ENCODE results near the gene AKAP13. TPM values are rescaled to one million over a fixed set of nuclear protein-coding genes. Genes with fewer than 3 reads are reported as not detected.

AKAP13 gene
- total RNA-seq, 4 donors from 2014 or later: 189 to 405 (median 244) TPM

DNA sequence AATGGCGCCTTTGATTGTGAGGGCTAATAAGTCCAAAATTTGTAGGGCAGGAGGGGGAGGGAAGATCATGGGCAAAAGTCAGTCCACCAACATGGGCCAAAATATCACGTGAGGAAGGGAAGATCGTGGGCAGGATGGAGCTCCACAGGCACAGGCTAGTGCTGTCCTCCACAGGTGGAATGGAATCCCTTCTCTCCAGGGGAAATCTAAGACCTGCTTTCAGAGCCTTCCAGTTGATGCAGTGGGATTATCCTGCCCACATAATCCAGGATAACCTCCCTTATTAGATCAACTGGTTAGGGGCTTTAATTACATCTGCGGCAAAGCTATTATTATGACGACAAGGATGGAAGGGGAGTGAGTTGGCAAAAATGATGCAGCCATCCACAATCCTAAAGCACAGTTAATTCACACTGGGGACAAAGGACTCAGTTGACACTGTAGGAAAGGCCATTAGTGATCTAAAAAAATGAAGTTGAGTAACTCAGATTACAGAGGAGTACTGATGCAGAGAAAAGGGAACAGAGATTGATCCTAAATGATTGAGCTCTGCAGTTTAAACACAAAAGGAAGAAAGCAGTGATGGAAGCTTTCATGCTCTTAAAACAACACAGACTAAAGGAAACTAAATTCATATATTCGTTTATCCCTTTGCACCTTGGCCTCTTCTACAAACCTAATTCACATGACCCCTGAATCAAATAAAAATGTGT lies 159.8 kb downstream of the AKAP13 start:
- 89% methylated on average over 6 of the region's 6 CpGs for WGBS, 2 donors

GRCh38 chr15:85541744-85542143 lies 161.3 kb downstream of the AKAP13 start:
- peaks cover 62 to 64% of the 10 kb centered on the region in 2 donors for H3K4me1 ChIP-seq
- 78 to 84% methylated on average over 1 of the region's 1 CpG for WGBS, 2 donors

More for the DNA sequence above, 159.8 kb downstream of the AKAP13 start:
- TF ChIP-seq, protein P1, sequence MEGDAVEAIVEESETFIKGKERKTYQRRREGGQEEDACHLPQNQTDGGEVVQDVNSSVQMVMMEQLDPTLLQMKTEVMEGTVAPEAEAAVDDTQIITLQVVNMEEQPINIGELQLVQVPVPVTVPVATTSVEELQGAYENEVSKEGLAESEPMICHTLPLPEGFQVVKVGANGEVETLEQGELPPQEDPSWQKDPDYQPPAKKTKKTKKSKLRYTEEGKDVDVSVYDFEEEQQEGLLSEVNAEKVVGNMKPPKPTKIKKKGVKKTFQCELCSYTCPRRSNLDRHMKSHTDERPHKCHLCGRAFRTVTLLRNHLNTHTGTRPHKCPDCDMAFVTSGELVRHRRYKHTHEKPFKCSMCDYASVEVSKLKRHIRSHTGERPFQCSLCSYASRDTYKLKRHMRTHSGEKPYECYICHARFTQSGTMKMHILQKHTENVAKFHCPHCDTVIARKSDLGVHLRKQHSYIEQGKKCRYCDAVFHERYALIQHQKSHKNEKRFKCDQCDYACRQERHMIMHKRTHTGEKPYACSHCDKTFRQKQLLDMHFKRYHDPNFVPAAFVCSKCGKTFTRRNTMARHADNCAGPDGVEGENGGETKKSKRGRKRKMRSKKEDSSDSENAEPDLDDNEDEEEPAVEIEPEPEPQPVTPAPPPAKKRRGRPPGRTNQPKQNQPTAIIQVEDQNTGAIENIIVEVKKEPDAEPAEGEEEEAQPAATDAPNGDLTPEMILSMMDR (IDR thresholded peaks at IDR 0.05): no peak
- TF ChIP-seq POLR2A (IDR thresholded peaks at IDR 0.05): no peak
- Histone ChIP-seq H3K27ac (peak overlapping the region in 1 of 3 donors; percentile 45), H3K4me1 (peaks cover 60 to 63% of the 10 kb centered on the region in 2 donors), H3K9me3 (no peaks in the 10 kb centered on the region), H3K4me3 (replicated peaks in 1 of 3) (no peak overlapping the region), H3K36me3 (no peaks in the 10 kb centered on the region), H3K27me3 (no peaks in the 10 kb centered on the region)
- no peak for DNase-seq
- intact Hi-C loops (cut with DNase I): no loop called here

GRCh38 chr15:85542488-85542887 lies 162.1 kb downstream of the AKAP13 start:
- intact Hi-C loops (cut with DNase I): no loop called here
- H3K4me1 ChIP-seq: peaks cover 68 to 70% of the 10 kb centered on the region in 2 donors
- WGBS, 2 donors: 83 to 89% methylated on average over 3 of the region's 3 CpGs

More at GRCh38 chr15:85541744-85542143, 161.3 kb downstream of the AKAP13 start:
- no peak for DNase-seq
- Histone ChIP-seq H3K27me3 (no peaks in the 10 kb centered on the region), H3K9me3 (no peaks in the 10 kb centered on the region), H3K27ac (peak overlapping the region in 1 of 3 donors; percentile 83), H3K36me3 (no peaks in the 10 kb centered on the region), H3K4me3 (replicated peaks in 1 of 3) (no peak overlapping the region)
- intact Hi-C loops (cut with DNase I): no loop called here
- no peak for TF ChIP-seq POLR2A (IDR thresholded peaks at IDR 0.05)
- TF ChIP-seq, protein P1 (IDR thresholded peaks at IDR 0.05): no peak

DNA sequence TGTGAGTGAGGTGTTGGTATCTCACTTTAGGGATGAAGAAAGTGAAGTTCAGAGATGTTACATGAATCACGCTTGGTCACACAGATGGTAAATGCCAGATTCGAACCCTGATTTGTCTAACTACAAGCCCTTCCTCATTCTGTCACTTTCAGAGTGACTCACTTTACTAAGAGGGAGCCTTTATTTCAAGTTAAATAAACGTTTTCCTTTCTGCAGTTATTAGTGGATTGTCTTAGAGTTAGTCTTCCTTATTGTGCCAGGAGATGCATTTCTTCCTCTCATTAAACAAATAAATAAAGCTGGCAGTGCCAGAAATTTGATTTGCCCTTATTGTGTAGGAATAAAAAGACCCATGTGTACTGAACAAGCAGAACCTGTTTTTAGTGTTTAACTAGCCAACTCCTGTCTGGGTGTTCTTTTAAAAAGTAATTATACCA lies 162.5 kb downstream of the AKAP13 start:
- Histone ChIP-seq H3K27ac (peak overlapping the region in 2 of 3 donors; percentile 83 to 86), H3K4me1 (peaks cover 72 to 74% of the 10 kb centered on the region in 2 donors), H3K36me3 (no peaks in the 10 kb centered on the region), H3K4me3 (replicated peaks in 1 of 3) (no peak overlapping the region), H3K9me3 (no peaks in the 10 kb centered on the region), H3K27me3 (no peaks in the 10 kb centered on the region)
- no peak for DNase-seq
- TF ChIP-seq, protein P1 (IDR thresholded peaks at IDR 0.05): no peak
- TF ChIP-seq POLR2A (IDR thresholded peaks at IDR 0.05): no peak
- WGBS, 2 donors: 55 to 60% methylated on average over 3 of the region's 3 CpGs
- intact Hi-C loops (cut with DNase I): no loop called here

More at GRCh38 chr15:85542488-85542887, 162.1 kb downstream of the AKAP13 start:
- no peaks in the 10 kb centered on the region for H3K9me3 ChIP-seq
- H3K27me3 ChIP-seq: no peaks in the 10 kb centered on the region
- no peak for DNase-seq
- no peak overlapping the region for H3K4me3 ChIP-seq (replicated peaks in 1 of 3)
- TF ChIP-seq, protein P1 (IDR thresholded peaks at IDR 0.05): no peak
- TF ChIP-seq POLR2A (IDR thresholded peaks at IDR 0.05): no peak
- no peaks in the 10 kb centered on the region for H3K36me3 ChIP-seq
- peak overlapping the region in 2 of 3 donors; percentile 83 to 86 for H3K27ac ChIP-seq

- Histone ChIP-seq H3K27me3 (no peaks in the 10 kb centered on the region), H3K27ac (peak overlapping the region; percentile 50 to 86 (median 83)), H3K9me3 (no peaks in the 10 kb centered on the region), H3K4me1 (peaks cover 76 to 78% of the 10 kb centered on the region in 2 donors), H3K4me3 (replicated peaks in 1 of 3) (no peak overlapping the region), H3K36me3 (no peaks in the 10 kb centered on the region)
- WGBS, 2 donors: 27 to 43% methylated on average over 15 of the region's 15 CpGs
- intact Hi-C loops (cut with DNase I): no loop called here
- DNase-seq: peak; percentile 64 to 69
- peak in 1 of 2 donors; percentile 61 for TF ChIP-seq POLR2A (IDR thresholded peaks at IDR 0.05)
- TF ChIP-seq, protein P1 (IDR thresholded peaks at IDR 0.05): peak in 2 of 6 experiments; percentile 26 to 43
These were observed 163.3 kb downstream of the AKAP13 start for GRCh38 chr15:85543741-85544155.
